Activated CD4-positive, alpha-beta T cell treated with anti-CD3 and anti-CD28 coated beads, Interleukin-2, Interleukin-4, amounts not matched to agents 100 ng/mL and 50 ng/mL, durations not matched to agents 16 hours and 8 hours (primary cell): ENCODE data around the gene ZNF415.
"Not testable (repeated sequence)": the region's sequence is repeated elsewhere in the genome, so short reads cannot be mapped to it uniquely, and the experiment has no call there.

ENCODE experiments used
- DNase-seq: peaks from one replicate; pipeline ENCODE4 v3.0.0-alpha.2; 2020; ENCODE audit warnings: low spot score

ZNF415 gene

DNA sequence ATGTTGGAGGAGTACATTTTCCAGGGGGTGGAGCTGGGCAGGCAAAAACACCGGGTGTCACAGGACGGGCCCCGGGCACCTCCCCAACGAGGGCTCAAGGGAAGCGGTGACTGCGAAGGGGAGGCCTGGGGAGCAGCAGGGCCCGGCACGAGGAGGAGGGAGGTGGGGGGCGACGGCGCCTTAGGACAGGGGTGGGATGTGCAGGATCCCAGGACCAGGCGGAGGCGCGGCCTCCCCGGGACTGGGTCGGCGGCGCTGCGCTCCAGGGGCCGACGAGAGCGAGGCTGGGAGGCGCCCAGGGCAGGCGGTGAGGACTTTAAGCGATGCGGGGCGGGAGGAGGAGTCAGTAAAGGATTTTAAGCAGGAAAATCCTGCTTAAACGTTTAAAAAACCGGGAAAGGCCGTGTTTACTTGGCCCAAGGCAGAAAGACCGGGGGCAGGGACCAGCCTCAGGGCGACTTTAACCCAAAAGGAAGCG is 29.9 kb downstream of the ZNF415 start:
- peak; percentile 31 for DNase-seq

DNA sequence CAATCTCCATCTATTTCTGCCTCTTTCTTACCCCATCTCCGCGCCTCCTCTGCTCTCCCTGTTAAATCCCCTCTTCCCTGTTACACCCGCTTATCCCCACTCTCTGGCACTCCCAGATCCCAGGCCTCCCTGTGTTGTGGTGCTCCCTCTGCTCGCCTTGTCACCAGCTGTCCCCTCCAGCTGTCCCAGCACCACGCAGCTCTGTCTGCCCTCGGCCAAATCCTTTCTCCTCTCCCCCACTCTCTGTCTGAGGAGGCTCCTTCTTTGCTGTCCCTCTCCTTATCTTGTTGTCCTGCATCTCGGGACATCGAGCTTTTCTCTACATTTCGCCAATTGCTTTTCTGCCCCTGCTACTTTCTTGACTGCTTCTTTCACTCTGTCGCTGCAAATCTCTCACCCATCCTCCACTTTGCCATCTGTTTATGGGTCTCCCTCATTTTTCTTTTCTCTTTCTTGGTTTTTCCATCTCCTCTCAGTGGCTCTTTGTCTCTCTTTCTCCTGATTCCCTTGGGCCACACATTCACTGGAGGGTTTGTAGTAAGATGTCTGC is 30.4 kb downstream of the ZNF415 start:
- DNase-seq, result no peak

DNA sequence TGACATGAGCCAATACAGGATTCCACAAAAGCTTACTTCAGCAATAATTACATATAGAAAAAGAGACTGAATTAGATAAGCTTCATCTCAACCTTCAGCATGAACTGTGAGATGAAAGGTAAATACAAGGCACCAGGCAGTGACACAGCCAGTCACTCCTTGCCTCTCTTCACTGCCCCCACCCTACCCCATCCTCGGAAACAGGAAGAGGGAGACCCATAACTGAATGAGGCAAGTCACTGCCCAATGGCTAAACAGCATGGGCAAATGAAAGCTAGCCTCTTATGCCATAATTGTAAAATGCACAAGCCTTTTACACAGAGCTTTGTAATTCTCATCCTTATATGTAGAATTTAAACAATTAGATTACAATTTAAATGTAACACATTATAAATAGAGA is 31.2 kb downstream of the ZNF415 start:
- DNase-seq, result no peak

DNA sequence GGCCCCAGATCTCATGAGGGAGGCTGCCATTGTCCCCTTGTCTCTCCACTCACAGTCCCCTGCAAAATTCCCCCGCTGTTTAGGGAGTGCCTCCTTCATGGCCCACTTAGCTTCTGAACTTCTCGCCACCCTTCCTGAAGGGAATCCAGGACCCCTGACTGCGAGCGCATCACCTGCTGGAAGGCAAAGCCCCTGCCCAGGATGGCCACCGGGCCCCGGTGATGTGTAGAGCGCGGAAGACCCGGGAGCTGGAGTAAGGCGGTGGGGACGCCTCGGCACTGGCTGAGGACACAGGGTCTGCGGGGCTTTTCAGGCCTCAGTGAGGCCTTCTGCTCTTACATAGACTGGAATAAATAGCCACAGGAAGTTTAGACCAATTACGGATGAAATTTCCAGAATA is 34.1 kb downstream of the ZNF415 start:
- DNase-seq, result not testable (repeated sequence)

DNA sequence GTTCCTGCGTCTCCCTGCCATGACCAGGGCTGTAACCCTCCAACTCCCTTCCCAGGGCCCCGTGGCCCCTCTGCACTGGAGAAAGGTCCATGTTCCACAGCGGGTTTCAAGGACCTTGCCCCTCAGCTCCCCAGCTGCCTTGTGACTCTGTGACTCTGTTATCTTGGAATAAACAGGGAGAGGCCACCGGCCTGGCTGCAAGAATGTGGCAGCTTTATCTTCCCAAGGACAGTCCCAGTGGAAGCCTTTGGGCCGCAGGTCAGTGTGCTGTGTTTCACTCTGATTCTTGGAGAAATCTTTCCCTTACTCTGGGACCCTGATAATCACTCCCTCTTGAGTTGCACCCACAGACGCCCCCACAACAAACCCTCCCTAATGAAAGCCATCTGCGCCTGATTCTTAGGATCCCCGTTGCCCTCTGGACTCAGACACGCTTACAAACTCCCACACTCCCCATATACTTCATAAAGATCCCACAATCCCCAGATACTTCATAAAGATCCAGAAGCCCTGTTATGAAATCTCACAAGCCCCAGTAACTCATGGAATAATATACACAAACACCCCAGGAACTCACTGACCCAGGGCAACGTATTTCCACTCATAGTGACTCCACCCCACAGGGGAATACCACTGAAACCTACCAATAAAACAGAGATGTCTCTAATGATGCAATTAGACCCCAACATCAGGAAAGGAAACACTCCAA is 35.6 kb downstream of the ZNF415 start:
- DNase-seq, result not testable (repeated sequence)

DNA sequence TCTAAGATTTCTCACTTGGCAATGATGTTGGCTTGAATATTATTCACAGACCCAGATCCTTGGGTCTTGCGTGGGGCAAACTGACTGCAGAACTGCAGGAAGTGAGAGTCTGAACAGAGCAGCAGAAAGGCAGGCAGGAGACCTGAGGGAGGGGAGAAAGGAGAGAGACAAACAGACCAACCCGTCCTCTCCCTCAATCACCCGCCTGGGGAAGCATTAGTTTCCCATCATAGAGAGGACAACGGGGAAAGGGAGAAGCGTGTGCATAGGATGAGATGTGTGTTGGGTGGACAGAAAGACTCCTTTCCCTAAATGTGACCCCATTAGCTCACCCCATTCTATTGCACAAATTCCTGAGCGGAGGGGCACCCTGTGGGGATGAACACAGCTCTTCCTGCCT is 36.1 kb downstream of the ZNF415 start:
- DNase-seq, result not testable (repeated sequence)

DNA sequence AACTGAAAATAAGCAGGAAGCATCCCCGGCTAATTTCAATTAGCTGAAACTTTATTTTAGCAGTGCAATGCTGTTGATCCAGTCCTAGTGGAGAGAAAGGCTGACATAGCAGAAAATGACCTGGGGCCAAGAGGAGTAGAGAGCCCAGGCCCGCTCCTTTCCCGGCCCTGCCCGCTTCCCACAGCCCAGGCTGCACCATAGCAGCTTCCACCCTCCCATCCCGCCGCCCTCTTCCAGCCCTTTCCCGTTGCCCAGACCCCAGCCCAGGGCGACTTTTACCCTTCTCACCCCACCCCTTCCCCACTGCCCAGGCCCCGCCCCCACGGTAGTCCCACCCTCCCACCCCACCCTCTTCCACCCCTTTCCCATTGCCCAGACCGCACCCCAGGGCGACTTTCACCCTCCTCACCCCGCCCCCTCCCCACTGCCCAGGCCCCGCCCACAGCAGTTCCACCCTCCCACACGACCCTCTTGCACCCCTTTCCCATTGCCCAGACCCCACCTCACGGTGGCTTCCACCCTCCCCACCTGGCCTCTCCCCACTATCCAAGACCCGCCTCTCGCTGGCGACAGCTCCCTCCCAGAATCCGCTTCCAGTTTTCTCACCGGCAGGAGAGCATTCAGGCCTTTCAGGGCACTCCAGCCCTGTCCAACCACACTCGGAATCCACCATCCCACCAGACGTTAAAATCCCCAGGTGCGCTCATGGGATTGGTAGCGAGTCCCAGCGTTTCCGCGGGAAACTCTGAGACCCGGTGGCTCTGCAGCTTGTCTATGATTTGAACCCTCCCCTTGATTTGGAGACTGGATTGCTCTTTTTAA is 37.7 kb downstream of the ZNF415 start:
- no peak for DNase-seq

DNA sequence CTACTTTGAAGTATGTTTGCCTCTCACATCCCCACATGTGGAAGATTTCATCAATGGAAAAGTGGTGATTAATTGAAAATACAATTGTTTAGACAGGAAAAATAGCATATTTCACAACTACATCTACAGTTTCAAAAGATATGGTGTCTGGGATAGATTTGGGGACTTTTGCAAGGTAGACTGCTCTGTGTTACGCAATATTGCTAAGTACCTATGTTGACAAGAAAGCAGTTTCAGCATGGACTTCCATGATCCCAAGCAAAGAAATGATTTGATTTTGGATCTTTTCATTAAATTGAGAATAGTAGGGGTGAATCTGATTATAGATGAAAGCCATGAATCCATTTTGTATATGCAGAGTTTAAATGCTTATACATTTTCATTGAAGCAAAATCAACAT is 40.0 kb downstream of the ZNF415 start:
- no peak for DNase-seq

DNA sequence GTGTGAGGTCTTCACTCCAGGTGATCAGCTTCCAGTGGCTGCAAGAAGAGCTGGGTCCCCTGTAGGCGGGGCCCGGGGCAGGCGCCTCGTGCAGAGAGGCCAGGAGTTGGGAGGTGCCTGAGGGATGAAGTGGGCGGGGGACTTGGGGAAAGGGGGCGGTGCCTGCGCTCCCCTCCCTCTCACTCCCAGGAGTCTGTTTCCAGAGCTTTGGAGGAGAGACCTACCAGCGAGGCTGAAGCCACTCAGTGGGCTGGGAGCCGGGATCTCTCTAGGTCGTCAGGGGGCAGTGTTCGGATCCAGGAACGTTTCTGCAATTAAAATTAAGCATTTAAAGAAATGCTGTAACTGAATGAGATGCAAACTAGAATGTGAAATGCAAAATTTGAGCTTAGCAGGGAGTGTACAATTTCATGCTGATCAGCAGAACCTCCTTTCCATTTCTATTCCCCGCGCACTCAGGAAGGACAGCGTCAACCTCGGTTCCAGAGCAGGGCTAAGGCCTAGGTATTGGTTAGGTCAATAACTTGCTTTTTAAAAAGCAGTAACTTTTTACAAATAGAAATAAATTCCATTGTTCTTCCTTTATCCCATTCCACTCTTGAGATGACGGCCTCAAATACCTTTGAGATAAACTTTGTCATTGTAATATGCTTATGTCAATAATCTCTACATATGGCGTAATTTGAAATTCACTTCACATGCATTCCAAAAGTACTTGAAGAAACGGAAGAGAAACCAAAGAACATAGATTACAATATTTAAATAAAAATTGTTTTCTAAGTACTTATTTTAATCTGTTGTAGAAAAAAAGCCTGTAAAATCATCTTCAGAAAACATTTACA is 41.1 kb downstream of the ZNF415 start:
- DNase-seq, result no peak

DNA sequence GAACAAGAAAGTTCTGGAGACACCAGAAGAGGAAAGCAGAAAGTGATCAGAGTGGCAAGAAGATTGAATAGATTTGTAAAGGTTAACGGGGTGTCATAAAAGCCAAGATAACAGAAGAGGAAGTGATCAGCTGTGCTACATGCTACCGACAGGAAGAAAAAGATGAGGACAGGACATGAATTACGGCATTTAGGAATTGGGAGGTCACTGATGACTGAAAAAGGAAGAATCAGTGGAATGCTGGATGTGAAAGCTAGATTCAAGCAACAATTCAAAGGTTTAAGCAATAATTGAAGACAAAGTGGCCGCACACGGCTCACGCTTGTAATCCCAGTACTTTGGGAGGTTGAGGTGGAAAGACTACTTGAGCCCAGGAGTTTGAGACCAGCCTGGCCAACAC is 44.6 kb downstream of the ZNF415 start:
- no peak for DNase-seq

DNA sequence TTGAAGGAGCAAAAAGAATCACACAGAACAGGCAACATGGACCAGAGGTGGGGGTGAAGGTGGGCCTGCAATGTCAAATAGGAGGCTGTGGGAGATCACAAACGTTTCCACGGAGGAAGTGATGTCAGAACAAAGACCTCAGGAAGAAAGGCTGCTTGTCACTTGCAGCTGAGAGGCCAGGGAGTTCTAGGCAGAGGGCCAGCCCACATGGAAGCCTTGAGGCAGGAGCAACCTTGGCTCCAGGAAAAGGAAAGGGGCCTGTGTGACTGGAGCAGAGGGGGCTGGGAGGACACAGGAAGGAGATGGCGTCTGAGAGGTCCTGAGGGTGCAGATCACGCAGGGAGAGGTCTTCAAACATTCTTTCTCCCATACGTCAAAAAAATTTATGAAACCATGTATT is 45.8 kb downstream of the ZNF415 start:
- no peak for DNase-seq

DNA sequence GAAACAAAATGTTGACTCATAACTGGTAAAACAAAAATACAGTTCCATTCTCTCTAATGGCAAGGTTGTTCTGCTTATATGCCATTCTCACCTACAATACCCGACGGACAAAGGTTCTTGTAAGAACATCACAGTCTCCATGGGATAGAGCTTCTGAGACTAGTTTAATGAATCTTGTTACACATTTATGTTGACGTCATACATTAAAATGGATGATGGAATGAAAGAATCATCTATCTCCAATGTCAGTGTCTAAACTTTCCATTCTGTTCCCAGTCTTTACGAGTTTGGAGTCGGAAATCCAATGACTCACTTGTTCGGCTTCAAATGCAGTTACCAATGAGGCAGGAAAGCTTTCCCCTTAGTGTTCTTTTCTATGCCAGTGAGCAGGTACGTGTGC is 47.2 kb downstream of the ZNF415 start:
- no peak for DNase-seq

DNA sequence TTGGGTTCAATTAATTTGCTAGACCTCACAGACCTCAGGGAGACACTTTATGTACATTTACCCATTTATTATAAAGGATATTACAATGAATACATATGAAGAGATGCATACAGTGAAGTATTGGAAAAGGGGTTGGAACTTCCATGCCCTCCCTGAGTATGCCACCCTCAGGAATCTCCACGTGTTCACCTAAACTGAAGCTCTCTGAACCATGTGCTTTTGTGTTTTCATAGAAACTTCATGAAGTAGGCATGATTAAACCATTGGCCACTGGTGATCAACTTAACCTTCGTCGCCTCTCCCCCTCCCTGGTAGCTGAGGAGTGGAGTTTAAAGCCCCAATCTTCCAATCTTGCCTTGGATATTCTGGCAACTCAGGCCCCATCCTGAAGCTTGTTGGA is 49.8 kb downstream of the ZNF415 start:
- DNase-seq, result no peak

DNA sequence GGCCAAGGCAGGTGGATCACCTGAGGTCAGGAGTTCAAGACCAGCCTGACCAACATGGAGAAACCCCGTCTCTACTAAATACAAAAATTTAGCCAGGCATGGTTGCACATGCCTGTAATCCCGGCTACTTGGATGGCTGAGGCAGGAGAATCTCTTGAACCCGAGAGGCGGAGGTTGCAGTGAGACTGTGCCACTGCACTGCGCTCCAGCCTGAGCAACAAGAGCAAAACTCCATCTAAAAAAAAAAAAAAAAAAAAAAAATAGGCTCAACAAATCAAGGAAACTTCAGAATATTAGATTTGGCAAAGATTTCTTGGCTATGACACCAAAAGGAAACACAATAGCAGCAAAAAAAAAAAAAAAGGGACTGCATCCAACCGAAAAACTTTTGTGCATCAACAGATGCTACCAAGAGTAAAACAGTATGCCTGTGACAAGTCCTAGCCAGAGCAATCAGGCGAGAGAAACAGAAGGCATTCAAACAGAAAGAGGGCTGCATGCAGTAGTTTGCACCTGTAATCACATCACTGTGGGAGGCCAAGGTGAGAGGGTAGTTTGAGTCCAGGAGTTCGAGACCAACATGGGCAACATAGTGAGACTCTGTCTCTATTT is 53.3 kb downstream of the ZNF415 start:
- DNase-seq, result no peak

DNA sequence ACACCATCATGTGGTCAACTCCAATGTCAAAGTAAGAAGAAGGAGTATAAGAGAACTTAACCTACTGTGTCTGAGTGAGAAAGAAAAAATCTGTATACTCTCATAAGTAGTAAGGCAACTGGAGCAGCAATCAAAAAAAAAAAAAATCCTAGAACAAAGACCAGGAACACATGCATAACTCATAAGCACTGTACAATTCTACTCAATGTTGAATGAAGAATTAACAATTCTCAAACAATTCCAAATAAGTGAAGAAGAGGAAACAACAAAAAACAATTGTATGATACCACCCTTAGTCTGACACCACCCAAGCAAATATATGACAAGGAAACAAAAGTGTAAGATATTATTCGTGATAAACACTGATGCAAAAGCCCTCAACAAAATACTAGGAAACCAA is 54.0 kb downstream of the ZNF415 start:
- DNase-seq, result no peak

DNA sequence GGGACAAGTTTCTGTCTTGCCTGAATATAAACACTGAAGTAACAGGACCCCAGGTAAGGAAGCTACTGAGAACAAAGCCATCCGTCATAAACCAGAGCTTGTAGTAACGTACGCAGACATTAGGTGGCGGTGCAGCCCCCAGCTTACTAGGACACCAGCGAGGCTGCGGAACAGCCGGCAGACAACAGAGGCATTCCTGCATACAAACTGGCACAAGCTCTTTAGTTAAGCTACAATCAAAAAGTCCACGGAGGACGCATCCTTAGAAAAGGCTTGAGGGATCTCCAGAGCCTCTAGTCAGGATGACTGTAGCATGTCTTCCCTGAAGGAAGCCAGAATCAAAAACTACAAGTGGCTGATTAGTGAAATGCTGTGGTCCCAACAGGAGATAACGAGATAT is 55.7 kb downstream of the ZNF415 start:
- no peak for DNase-seq

DNA sequence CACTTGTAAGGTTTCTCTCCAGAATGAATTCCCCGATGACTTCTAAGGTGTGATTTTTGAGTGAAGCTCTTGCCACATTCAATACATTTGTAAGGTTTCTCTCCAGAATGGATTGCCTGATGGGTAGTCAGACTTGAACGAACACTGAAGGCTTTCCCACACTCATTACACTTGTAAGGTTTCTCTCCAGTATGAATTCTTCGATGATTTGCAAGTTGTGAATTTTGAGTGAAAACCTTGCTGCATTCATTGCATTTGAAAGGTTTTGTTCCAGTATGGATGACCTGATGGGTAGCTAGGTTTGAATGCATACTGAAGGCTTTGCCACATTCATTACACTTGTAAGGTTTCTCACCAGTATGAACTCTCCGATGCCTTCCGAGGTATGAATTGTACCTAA is 63.9 kb downstream of the ZNF415 start:
- no peak for DNase-seq

DNA sequence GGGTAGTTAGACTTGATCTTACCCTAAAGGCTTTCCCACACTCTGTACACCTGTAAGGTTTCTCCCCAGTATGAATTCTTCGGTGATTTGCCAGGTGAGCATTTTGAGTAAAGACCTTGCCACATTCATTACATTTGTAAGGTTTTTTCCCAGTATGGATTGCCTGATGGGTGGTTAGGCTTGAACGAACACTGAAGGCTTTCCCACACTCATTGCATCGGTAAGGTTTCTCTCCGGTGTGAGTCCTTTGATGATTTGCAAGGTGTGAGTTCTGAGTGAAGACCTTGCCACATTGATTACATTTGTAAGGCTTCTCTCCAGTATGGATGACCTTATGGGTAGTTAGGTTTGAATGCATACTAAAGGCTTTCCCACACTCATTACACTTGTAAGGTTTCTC is 64.5 kb downstream of the ZNF415 start:
- no peak for DNase-seq

DNA sequence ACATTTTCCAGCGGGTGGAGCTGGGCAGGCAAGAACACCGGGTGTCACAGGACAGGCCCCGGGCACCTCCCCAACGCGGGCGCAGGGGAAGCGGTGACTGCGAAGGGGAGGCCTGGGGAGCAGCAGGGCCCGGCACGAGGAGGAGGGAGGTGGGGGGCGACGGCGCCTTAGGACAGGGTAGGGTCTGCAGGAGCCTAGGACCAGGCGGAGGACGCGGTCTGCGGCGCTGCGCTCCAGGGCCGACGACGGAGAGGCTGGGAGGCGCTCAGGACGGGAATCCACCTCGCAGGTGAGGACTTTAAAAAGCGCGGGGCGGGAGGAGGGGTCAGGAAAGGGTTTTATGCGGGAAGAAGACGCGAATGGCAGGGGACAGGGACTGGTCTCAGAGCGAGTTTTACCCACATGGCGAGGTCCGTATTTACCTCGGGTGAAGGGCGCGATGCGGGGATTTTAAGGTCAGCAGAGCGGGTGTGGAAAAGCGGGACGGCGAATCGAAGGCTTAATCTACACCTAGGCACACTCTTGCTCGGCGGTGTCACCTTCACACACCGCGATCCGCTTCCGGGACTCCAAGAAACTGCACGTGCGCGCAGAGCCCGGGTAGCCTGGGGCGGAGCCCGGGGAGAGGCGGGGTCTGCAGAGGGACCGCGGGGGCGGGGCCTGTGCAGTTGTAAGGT is 74.7 kb downstream of the ZNF415 start:
- DNase-seq, result no peak
